ENCODE data around the gene DOCK7. TPM values are rescaled to one million over a fixed set of nuclear protein-coding genes. Genes with fewer than 3 reads are reported as not detected.

Gene DOCK7
- total and polyA plus RNA-seq, 5 experiments from 2014 or later = 1.2 to 11.8 (median 3.1) TPM

DNA sequence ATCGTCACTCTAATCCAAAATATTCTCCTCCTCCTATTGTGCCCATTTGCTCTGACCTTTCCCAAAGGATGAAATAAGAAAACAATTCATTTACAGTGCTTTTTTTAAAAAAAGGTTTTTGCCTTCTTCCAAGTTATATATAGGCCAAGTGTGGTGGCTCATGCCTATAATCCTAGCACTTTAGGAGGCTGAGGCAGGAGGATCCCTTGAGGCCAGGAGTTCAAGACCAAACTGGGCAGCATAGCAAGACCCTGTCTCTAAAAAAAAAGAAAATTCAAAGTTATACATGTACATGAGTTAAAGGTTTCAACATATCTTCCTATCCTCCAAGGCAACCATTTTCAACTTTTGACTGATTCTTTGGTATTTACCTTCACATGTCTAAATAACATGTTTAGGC is 261.4 kb downstream of the DOCK7 start:
- POLR2A ChIA-PET = interaction anchor here (0.7 kb wide), 1 partner anchor 98 kb away, joined by 3 read pairs; no protein-coding TSS in a partner anchor
- H3K27ac Mint-ChIP-seq = no peak overlapping the region
- H3K9me3 Mint-ChIP-seq = peaks cover 0 to 2% (median 0%) of the 10 kb centered on the region in 9 donors

DNA sequence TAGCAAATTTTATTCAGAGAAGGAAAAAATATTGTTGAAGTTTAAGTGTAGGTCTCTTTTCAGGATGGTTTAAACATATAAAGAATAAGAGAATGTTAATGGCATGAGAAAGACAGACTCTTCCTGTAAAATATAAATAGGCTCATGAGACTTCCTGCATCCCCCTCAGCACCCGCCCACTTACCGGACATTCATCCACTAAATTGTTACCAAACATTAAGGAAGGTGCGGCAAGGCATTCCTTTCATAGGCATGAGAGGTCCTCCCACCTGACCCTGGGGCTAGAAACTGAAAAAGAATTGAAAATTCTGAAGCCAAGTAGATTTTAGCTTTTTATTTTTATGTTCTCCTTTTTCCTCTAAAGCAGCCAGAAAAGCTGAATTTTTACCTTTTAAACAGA is 261.9 kb downstream of the DOCK7 start:
- peak overlapping the region in 2 of 10 donors; percentile 9 to 29 for H3K27ac Mint-ChIP-seq
- DNase-seq = no peak
- ATAC-seq = no peak
- no peaks in the 10 kb centered on the region for H3K4me1 Mint-ChIP-seq
- no peak overlapping the region for H3K4me3 Mint-ChIP-seq
- no peaks in the 10 kb centered on the region for H3K36me3 Mint-ChIP-seq
- H3K9me3 Mint-ChIP-seq = peaks cover 0 to 2% (median 0%) of the 10 kb centered on the region in 9 donors
- POLR2A ChIA-PET = interaction anchor here (0.7 kb wide), 1 partner anchor 99 kb away, joined by 3 read pairs; no protein-coding TSS in a partner anchor
- peaks cover 0 to 8% (median 2%) of the 10 kb centered on the region in 5 donors for H3K27me3 Mint-ChIP-seq

More for the DNA sequence above, 261.4 kb downstream of the DOCK7 start:
- ATAC-seq (no peak), DNase-seq (no peak)
- H3K27me3 Mint-ChIP-seq = peaks cover 0 to 8% (median 2%) of the 10 kb centered on the region in 5 donors
- no peaks in the 10 kb centered on the region for H3K36me3 Mint-ChIP-seq
- no peak overlapping the region for H3K4me3 Mint-ChIP-seq
- no peaks in the 10 kb centered on the region for H3K4me1 Mint-ChIP-seq

DNA sequence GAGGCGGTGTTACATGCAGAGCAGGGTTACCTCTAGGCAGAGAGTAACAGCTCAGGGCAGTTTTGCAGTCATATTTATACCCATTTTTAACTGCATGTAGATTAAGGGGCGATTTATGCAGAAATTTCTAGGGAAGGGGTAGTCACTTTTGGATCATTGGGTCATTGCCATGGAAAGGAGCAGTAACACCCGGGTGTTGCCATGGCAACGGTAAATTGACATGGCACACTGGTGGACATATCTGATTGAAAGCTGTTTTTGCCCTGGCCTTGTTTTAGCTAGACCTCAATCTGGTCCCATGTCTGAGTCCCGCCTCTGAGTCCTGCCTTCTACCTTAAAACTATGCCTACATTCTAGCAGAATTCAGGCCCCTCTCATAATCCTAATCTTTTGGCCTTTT is 263.1 kb downstream of the DOCK7 start:
- Mint-ChIP-seq H3K4me3 (no peak overlapping the region), H3K4me1 (no peaks in the 10 kb centered on the region), H3K27me3 (peaks cover 0 to 1% (median 0%) of the 10 kb centered on the region in 5 donors), H3K9me3 (peaks cover 0 to 2% (median 0%) of the 10 kb centered on the region in 9 donors), H3K27ac (no peak overlapping the region), H3K36me3 (no peaks in the 10 kb centered on the region)
- POLR2A ChIA-PET = no interaction called here
- ATAC-seq (no peak), DNase-seq (no peak)

DNA sequence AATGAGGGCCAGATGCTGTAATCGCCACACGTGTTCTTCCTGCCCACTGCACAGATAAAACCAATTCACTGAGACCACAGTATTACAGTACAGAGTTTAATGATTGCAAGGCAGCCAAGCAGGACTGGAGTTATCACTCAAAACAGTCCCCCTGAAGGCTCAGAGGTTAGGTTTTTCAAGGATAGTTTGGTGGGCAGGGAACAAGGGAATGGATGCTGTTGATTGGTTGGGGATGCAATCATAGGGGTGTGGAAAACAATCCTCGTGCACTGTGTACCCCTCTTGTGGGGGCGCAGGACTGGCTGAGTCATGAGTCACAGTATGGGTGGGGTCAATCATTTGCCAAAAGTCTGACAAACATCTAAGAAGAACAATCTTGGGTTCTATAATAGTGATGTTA is 263.8 kb downstream of the DOCK7 start:
- POLR2A ChIA-PET = no interaction called here
- H3K9me3 Mint-ChIP-seq = peaks cover 0 to 2% (median 0%) of the 10 kb centered on the region in 9 donors

DNA sequence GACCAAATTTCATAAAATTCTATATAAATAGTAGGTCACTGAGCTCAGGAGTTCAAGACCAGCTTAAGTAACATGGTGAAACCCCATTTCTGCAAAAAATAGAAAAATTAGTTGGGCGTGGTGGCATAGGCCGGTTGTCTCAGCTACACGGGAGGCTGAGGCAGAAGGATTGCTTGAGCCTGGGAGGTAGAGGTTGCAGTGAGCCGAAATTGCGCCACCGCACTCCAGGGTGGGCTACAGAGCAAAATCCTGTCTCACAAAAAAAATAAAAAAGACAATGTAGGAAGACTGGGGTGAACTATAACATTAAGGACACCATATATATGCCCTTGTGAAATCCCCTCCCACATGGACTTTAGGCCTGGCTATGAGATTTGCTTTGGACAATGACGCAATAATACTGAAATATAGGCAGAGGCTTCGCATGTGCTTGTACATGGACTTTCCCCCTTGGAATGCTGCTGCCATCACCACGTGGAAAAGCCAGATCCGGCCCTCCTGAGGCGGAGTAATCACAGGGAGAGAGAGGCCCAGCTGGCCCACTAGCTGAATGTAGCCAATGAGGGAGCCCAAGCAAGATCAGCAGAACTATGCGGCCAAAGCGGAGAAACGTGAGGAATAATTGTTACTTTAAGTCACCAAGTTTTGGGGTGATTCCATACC is 264.5 kb downstream of the DOCK7 start:
- Mint-ChIP-seq H3K9me3 (peaks cover 0 to 2% (median 0%) of the 10 kb centered on the region in 9 donors), H3K27ac (no peak overlapping the region), H3K27me3 (peaks cover 0 to 1% (median 0%) of the 10 kb centered on the region in 5 donors), H3K4me3 (no peak overlapping the region), H3K36me3 (no peaks in the 10 kb centered on the region), H3K4me1 (no peaks in the 10 kb centered on the region)
- ATAC-seq = no peak
- POLR2A ChIA-PET = interaction anchor here (0.7 to 1.3 kb wide), 2 partner anchors 12 to 1381 kb away, joined by 3 read pairs; no protein-coding TSS in a partner anchor
- no peak for DNase-seq

More for the DNA sequence above, 263.8 kb downstream of the DOCK7 start:
- Mint-ChIP-seq H3K27ac (no peak overlapping the region), H3K4me1 (no peaks in the 10 kb centered on the region), H3K27me3 (no peaks in the 10 kb centered on the region), H3K4me3 (no peak overlapping the region), H3K36me3 (no peaks in the 10 kb centered on the region)
- DNase-seq (no peak), ATAC-seq (no peak)

DNA sequence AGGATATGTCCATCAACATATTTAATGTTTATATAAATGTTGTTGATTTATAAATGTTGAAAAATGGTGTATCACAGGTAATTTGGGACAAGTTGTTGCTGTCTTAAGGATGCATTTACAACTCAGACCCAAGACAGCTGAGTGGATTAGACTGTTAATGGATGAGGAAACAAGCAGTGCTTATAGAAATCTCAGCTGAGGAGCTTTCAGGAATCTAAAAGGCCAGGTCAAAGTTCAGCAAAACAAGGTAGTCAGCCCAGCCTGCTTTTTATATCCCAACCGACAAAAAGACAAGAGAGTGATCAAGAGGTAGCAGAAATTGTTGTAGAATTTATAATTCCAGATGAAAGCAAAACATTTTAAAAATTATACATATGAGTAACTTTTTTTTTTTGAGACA is 268.0 kb downstream of the DOCK7 start:
- POLR2A ChIA-PET = no interaction called here
- peaks cover 0 to 1% (median 0%) of the 10 kb centered on the region in 5 donors for H3K27me3 Mint-ChIP-seq
- H3K27ac Mint-ChIP-seq = peak overlapping the region in 1 of 10 donors; percentile 13
- H3K36me3 Mint-ChIP-seq = no peaks in the 10 kb centered on the region
- DNase-seq = no peak
- no peak overlapping the region for H3K4me3 Mint-ChIP-seq
- H3K9me3 Mint-ChIP-seq = no peaks in the 10 kb centered on the region
- no peaks in the 10 kb centered on the region for H3K4me1 Mint-ChIP-seq
- ATAC-seq = no peak

DNA sequence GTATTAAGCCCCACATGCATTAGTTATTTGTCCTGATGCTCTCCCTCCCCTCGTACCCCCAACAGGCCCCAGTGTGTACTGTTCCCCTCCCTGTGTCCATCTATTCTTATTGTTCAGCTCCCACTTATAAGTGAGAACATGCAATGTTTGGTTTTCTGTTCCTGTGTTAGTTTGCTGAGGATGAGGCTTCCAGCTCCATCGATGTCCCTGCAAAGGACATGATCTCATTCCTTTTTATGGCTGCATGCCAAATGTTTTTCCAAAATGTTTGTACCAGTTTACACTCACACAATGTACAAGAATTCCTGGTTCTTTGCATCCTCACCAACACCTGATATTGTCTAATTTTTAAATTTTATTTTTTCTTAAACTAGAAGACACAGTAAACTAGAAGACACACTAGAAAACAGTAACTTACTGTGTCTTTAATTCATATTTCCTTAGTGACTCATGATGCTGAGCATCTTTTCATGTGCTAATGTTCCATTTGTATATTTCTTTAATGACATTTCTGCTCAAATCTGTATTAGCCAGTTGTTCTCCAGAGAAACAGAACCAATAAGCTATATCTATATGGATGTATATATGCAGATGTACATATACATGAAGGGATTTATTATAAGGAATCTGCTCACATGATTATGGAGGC is 270.7 kb downstream of the DOCK7 start:
- no peaks in the 10 kb centered on the region for H3K4me1 Mint-ChIP-seq
- no peak overlapping the region for H3K4me3 Mint-ChIP-seq
- H3K9me3 Mint-ChIP-seq = no peaks in the 10 kb centered on the region
- ATAC-seq (no peak), DNase-seq (no peak)
- no peaks in the 10 kb centered on the region for H3K36me3 Mint-ChIP-seq
- H3K27me3 Mint-ChIP-seq = peaks cover 0 to 2% (median 0%) of the 10 kb centered on the region in 5 donors
- POLR2A ChIA-PET = interaction anchor here (1.0 kb wide), 1 partner anchor 19 kb away, joined by 3 read pairs; no protein-coding TSS in a partner anchor
- H3K27ac Mint-ChIP-seq = no peak overlapping the region

DNA sequence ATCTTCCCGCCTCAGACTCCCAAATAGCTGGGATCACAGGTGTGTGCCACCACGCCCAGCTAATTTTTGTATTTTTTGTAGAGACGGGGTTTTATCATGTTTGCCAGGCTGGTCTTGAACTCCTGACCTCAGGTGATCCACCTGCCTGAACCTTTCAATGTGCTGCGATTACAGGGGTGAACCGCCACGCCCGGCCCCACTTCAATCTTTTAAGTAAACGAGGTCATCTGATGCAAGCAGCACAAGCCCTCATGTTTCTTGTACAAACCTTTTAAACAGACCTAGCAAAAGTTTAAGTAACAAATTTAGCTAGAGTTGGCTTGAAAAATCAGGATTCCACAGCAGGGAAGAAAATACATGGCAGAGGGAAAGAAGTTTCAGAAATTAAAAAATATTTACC is 272.5 kb downstream of the DOCK7 start:
- POLR2A ChIA-PET = no interaction called here
- H3K36me3 Mint-ChIP-seq = no peaks in the 10 kb centered on the region
- no peak for ATAC-seq
- H3K4me1 Mint-ChIP-seq = no peaks in the 10 kb centered on the region
- H3K9me3 Mint-ChIP-seq = no peaks in the 10 kb centered on the region
- H3K27ac Mint-ChIP-seq = no peak overlapping the region
- no peak overlapping the region for H3K4me3 Mint-ChIP-seq
- H3K27me3 Mint-ChIP-seq = peaks cover 0 to 2% (median 0%) of the 10 kb centered on the region in 5 donors
- DNase-seq = no peak

DNA sequence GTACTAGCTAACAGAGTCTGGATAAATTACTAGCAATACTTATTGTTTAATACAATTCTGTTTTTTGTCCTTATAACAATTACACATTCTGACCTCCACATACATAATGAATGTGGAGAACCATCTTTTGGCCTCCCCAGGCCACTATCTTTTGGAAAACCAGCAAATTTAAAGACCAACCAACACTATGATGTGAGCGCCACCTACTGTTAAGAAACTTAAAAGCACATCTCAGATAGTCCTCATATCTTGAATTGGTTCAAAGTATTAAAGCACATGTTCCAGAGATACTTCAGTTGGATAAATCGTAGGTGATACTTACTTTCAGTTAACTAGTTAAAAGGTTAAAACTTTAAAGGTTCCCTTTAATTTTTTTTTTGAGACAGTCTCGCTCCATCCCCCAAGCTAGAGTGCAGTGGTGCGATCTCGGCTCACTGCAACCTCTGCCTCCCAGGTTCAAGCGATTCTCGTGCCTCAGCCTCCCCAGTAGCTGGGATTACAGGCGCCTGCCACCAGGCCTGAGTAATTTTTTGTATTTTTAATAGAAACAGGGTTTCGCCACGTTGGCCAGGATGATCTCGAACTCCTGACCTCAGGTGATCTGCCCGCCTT is 280.7 kb downstream of the DOCK7 start:
- no peak overlapping the region for H3K27ac Mint-ChIP-seq
- ATAC-seq (peak; percentile 39 to 46), DNase-seq (peak in 6 of 10 donors; percentile 5 to 58 (median 40))
- no peaks in the 10 kb centered on the region for H3K9me3 Mint-ChIP-seq
- POLR2A ChIA-PET = no interaction called here
- H3K4me1 Mint-ChIP-seq = no peaks in the 10 kb centered on the region
- no peak overlapping the region for H3K4me3 Mint-ChIP-seq
- H3K27me3 Mint-ChIP-seq = no peaks in the 10 kb centered on the region
- H3K36me3 Mint-ChIP-seq = no peaks in the 10 kb centered on the region

DNA sequence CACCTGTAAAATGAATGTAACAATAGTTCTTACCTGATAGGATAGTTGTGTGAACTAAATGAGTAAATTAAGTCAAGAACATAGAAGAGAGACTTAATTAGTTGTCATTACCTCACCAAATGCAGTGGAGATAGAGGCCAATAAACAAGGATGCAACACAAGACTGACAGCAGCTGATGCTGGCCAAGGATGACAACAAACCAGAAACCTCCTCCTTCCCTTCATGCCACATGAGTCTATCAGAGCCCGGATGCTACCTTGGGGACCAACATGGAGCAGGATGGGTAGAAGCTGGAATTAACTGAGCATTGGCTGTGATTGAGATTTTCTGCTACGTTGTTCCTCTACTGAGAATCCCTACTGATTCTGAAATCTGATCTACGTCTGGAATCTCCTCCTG is 281.6 kb downstream of the DOCK7 start:
- POLR2A ChIA-PET = interaction anchor here (0.6 kb wide), 1 partner anchor 266 kb away, joined by 3 read pairs; no protein-coding TSS in a partner anchor

DNA sequence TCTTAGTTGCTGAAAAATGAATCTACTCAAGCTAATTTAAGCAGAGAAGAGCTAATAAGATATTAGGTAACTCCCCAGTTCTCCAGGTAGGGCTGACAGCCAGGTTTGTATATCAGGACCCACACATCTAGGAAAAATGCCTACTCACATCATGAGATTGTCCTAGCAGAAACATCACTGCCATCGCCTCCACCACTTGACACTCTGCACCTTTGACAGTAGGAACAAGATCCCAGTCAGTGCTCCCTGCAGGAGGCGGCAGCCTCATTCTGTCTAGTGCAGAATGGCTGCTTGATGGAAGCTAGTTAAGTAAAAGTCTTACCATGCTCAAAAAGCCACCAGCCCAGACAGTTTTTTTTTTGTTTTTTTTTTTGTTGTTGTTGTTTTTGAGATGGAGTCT is 282.9 kb downstream of the DOCK7 start:
- DNase-seq (no peak), ATAC-seq (no peak)
- peak overlapping the region in 1 of 10 donors; percentile 57 for H3K27ac Mint-ChIP-seq
- H3K36me3 Mint-ChIP-seq = no peaks in the 10 kb centered on the region
- H3K4me3 Mint-ChIP-seq = no peak overlapping the region
- no peaks in the 10 kb centered on the region for H3K9me3 Mint-ChIP-seq
- no peaks in the 10 kb centered on the region for H3K4me1 Mint-ChIP-seq
- no peaks in the 10 kb centered on the region for H3K27me3 Mint-ChIP-seq
- POLR2A ChIA-PET = no interaction called here

More for the DNA sequence above, 281.6 kb downstream of the DOCK7 start:
- Mint-ChIP-seq H3K36me3 (no peaks in the 10 kb centered on the region), H3K27me3 (no peaks in the 10 kb centered on the region), H3K9me3 (no peaks in the 10 kb centered on the region), H3K4me1 (no peaks in the 10 kb centered on the region), H3K4me3 (no peak overlapping the region), H3K27ac (peak overlapping the region in 1 of 10 donors; percentile 7)
- DNase-seq = no peak
- ATAC-seq = no peak
